HEK293 (cell line): Measurements from ENCODE around the gene AGRN.

ENCODE experiments used
- CTCF ChIA-PET: fragments of 350-600 bp; formaldehyde crosslinking; extraction: SDS; loops from one replicate; lab custom pipeline; 2021; ENCODE audit warnings: antibody characterized with exemption; lab: Yijun Ruan, JAX
- POLR2A ChIA-PET: fragments of 300-600 bp; formaldehyde crosslinking; extraction: SDS; loops from one replicate; lab custom pipeline; 2020; ENCODE audit warnings: antibody characterized with exemption, inconsistent platforms; lab: Yijun Ruan, JAX
- H3K27ac ChIP-seq: fragments of 200-500 bp; sonication (Bioruptor generic); 2 replicates; pipeline ENCODE4 v1.5.1; 2014; ENCODE audit warnings: low read depth, low read length, control low read depth, inconsistent platforms; ENCODE audit errors: extremely low read depth
- H3K36me3 ChIP-seq, 2 experiments: fragments of 200-500 bp in 1 of 2; sonication (Bioruptor generic) in 1 of 2; 1 replicate in 1 of 2; 2 replicates in 1 of 2; pipeline ENCODE4 v1.5.1; 2014 to 2017; ENCODE audit warnings: inconsistent platforms in 2 of 2, low read length in 2 of 2; ENCODE audit not compliant: control insufficient read depth in 2 of 2, insufficient read depth in 1 of 2
- H3K4me1 ChIP-seq: fragments of 200-500 bp; sonication (Bioruptor generic); 2 replicates; pipeline ENCODE4 v1.5.1; 2014; ENCODE audit warnings: mild to moderate bottlenecking, low read length, inconsistent platforms; ENCODE audit not compliant: control insufficient read depth, insufficient read depth
- H3K4me3 ChIP-seq: 2 replicates; pipeline ENCODE4 v1.5.1; 2011; ENCODE audit warnings: low read depth, mild to moderate bottlenecking, control low read depth, low read length, moderate library complexity
- H3K9me3 ChIP-seq: fragments of 200-500 bp; sonication (Bioruptor generic); 2 replicates; pipeline ENCODE4 v1.5.1; 2014; ENCODE audit warnings: low read depth, low read length, inconsistent platforms; ENCODE audit not compliant: control insufficient read depth, insufficient read depth
- GLIS1 ChIP-seq: fragments of 450-650 bp; formaldehyde crosslinking; IDR thresholded peaks from 2 replicates; pipeline ENCODE4 v1.5.1; 2016; ENCODE audit warnings: missing biosample characterization, missing genetic modification characterization
- KLF1 ChIP-seq: fragments of 450-650 bp; formaldehyde crosslinking; IDR thresholded peaks from 2 replicates; pipeline ENCODE4 v1.5.1; 2016; ENCODE audit warnings: missing biosample characterization, missing genetic modification characterization
- KLF16 ChIP-seq: fragments of 450-650 bp; formaldehyde crosslinking; IDR thresholded peaks from 2 replicates; pipeline ENCODE4 v1.5.1; 2017; ENCODE audit warnings: missing biosample characterization, missing genetic modification characterization
- KLF8 ChIP-seq: fragments of 450-650 bp; formaldehyde crosslinking; IDR thresholded peaks from 2 replicates; pipeline ENCODE4 v1.5.1; 2016; ENCODE audit warnings: missing biosample characterization, missing genetic modification characterization
- SALL2 ChIP-seq: fragments of 450-650 bp; formaldehyde crosslinking; IDR thresholded peaks from 2 replicates; pipeline ENCODE4 v1.5.0; 2017; ENCODE audit warnings: missing biosample characterization, mild to moderate bottlenecking, missing genetic modification characterization, borderline replicate concordance
- TCF7L2 ChIP-seq: IDR thresholded peaks from 2 replicates; pipeline ENCODE4 v1.6.1; 2011; ENCODE audit warnings: low read depth, mild to moderate bottlenecking, inconsistent platforms, low read length, moderate library complexity, borderline replicate concordance
- WT1 ChIP-seq: fragments of 450-650 bp; formaldehyde crosslinking; IDR thresholded peaks from 2 replicates; pipeline ENCODE4 v1.5.1; 2016; ENCODE audit warnings: missing biosample characterization, missing genetic modification characterization
- YY2 ChIP-seq: fragments of 450-650 bp; formaldehyde crosslinking; IDR thresholded peaks from 2 replicates; pipeline ENCODE4 v1.5.1; 2016; ENCODE audit warnings: missing biosample characterization, missing genetic modification characterization
- ZEB2 ChIP-seq: fragments of 450-650 bp; formaldehyde crosslinking; IDR thresholded peaks from 2 replicates; pipeline ENCODE4 v1.5.1; 2016; ENCODE audit warnings: missing biosample characterization, missing genetic modification characterization
- ZFP3 ChIP-seq: fragments of 450-650 bp; formaldehyde crosslinking; IDR thresholded peaks from 2 replicates; pipeline ENCODE4 v1.5.1; 2016; ENCODE audit warnings: low read depth, missing biosample characterization, missing genetic modification characterization
- ZFP69B ChIP-seq: fragments of 450-650 bp; formaldehyde crosslinking; IDR thresholded peaks from 2 replicates; pipeline ENCODE4 v1.5.1; 2016; ENCODE audit warnings: missing biosample characterization, missing genetic modification characterization
- ZIC2 ChIP-seq: fragments of 450-650 bp; formaldehyde crosslinking; IDR thresholded peaks from 2 replicates; pipeline ENCODE4 v1.5.1; 2016; ENCODE audit warnings: missing biosample characterization, missing genetic modification characterization
- ZNF114 ChIP-seq: fragments of 450-650 bp; formaldehyde crosslinking; IDR thresholded peaks from 2 replicates; pipeline ENCODE4 v1.5.0; 2017; ENCODE audit warnings: missing biosample characterization, missing genetic modification characterization
- ZNF121 ChIP-seq: fragments of 450-650 bp; formaldehyde crosslinking; IDR thresholded peaks from 2 replicates; pipeline ENCODE4 v1.5.1; 2016; ENCODE audit warnings: missing biosample characterization, missing genetic modification characterization
- ZNF23 ChIP-seq: fragments of 450-650 bp; formaldehyde crosslinking; IDR thresholded peaks from 2 replicates; pipeline ENCODE4 v1.5.1; 2016; ENCODE audit warnings: missing biosample characterization, missing genetic modification characterization, borderline replicate concordance
- ZNF292 ChIP-seq: fragments of 450-650 bp; formaldehyde crosslinking; IDR thresholded peaks from 2 replicates; pipeline ENCODE4 v1.5.1; 2016; ENCODE audit warnings: low read depth, missing biosample characterization, missing genetic modification characterization, borderline replicate concordance
- ZNF311 ChIP-seq: fragments of 450-650 bp; formaldehyde crosslinking; IDR thresholded peaks from 2 replicates; pipeline ENCODE4 v1.5.1; 2017; ENCODE audit warnings: missing biosample characterization, missing genetic modification characterization, borderline replicate concordance
- ZNF341 ChIP-seq: fragments of 450-650 bp; formaldehyde crosslinking; IDR thresholded peaks from 2 replicates; pipeline ENCODE4; 2016; ENCODE audit warnings: low read depth, missing biosample characterization, missing genetic modification characterization
- ZNF449 ChIP-seq: fragments of 450-650 bp; formaldehyde crosslinking; IDR thresholded peaks from 2 replicates; pipeline ENCODE4 v1.5.1; 2017; ENCODE audit warnings: missing biosample characterization, mild to moderate bottlenecking, missing genetic modification characterization, moderate library complexity
- ZNF514 ChIP-seq: fragments of 450-650 bp; formaldehyde crosslinking; IDR thresholded peaks from 2 replicates; pipeline ENCODE4 v1.5.1; 2016; ENCODE audit warnings: missing biosample characterization, missing genetic modification characterization
- ZNF549 ChIP-seq: fragments of 450-650 bp; IDR thresholded peaks from 2 replicates; pipeline ENCODE4 v1.5.1; 2018; ENCODE audit warnings: missing biosample characterization, missing genetic modification characterization, mild to moderate bottlenecking, inconsistent platforms, moderate library complexity
- ZNF747 ChIP-seq: fragments of 450-650 bp; formaldehyde crosslinking; IDR thresholded peaks from 2 replicates; pipeline ENCODE4 v1.5.1; 2016; ENCODE audit warnings: missing biosample characterization, missing genetic modification characterization
- ZNF76 ChIP-seq: fragments of 450-650 bp; formaldehyde crosslinking; IDR thresholded peaks from 2 replicates; pipeline ENCODE4; 2016; ENCODE audit warnings: low read depth, missing biosample characterization, missing genetic modification characterization, borderline replicate concordance
- ZSCAN16 ChIP-seq: fragments of 450-650 bp; formaldehyde crosslinking; IDR thresholded peaks from 2 replicates; pipeline ENCODE4 v1.5.1; 2016; ENCODE audit warnings: missing biosample characterization, missing genetic modification characterization
- TF ChIP-seq, protein P1 (sequence below): fragments of 450-650 bp; formaldehyde crosslinking; IDR thresholded peaks from 2 replicates; pipeline ENCODE4 v1.5.1; 2016; ENCODE audit warnings: missing biosample characterization, missing genetic modification characterization

Gene AGRN

DNA sequence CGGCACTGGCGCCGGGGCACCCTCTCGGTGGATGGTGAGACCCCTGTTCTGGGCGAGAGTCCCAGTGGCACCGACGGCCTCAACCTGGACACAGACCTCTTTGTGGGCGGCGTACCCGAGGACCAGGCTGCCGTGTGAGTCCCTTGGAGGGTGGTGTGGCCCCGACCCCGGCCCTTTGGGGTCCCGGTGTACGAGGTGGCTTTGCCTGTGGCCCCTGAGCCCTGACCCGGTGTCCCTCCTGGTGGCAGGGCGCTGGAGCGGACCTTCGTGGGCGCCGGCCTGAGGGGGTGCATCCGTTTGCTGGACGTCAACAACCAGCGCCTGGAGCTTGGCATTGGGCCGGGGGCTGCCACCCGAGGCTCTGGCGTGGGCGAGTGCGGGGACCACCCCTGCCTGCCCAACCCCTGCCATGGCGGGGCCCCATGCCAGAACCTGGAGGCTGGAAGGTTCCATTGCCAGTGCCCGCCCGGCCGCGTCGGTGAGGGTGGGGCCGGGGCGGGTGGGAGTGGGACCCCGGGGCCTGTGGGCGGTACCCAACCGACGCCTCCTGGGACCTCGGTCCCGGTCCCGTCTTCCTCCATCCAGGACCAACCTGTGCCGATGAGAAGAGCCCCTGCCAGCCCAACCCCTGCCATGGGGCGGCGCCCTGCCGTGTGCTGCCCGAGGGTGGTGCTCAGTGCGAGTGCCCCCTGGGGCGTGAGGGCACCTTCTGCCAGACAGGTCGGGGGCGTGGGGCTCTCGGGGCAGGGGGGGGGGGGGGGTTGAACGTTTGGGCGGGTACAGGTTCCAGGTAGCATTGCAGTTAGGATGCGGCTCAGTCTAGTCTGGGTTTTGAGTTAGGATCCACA, 29.6 kb downstream of the AGRN start:
- H3K4me1 ChIP-seq, result no peaks in the 10 kb centered on the region
- peak; percentile 54; the same call in 1 of the 2 replicates for TF ChIP-seq KLF8 (tag by site-specific recombination)
- TF ChIP-seq, protein P1, sequence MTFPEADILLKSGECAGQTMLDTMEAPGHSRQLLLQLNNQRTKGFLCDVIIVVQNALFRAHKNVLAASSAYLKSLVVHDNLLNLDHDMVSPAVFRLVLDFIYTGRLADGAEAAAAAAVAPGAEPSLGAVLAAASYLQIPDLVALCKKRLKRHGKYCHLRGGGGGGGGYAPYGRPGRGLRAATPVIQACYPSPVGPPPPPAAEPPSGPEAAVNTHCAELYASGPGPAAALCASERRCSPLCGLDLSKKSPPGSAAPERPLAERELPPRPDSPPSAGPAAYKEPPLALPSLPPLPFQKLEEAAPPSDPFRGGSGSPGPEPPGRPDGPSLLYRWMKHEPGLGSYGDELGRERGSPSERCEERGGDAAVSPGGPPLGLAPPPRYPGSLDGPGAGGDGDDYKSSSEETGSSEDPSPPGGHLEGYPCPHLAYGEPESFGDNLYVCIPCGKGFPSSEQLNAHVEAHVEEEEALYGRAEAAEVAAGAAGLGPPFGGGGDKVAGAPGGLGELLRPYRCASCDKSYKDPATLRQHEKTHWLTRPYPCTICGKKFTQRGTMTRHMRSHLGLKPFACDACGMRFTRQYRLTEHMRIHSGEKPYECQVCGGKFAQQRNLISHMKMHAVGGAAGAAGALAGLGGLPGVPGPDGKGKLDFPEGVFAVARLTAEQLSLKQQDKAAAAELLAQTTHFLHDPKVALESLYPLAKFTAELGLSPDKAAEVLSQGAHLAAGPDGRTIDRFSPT (tag by site-specific recombination), result 0 out of 2 replicates have a peak, but pooled peaks have one; percentile 33
- no peak for TF ChIP-seq KLF16
- no peak for TF ChIP-seq ZFP69B (tag by site-specific recombination)
- TF ChIP-seq ZNF747 (tag by site-specific recombination), result no peak
- TF ChIP-seq KLF1 (tag by site-specific recombination), result peak; percentile 55
- no peaks in the 10 kb centered on the region for H3K9me3 ChIP-seq
- H3K4me3 ChIP-seq, result no peak overlapping the region
- H3K36me3 ChIP-seq, result peaks cover 0 to 81% of the 10 kb centered on the region in 2 experiments; a peak in 1 of 3 replicates
- ChIA-PET POLR2A (no interaction called here), CTCF (no interaction called here)
- H3K27ac ChIP-seq, result no peak overlapping the region

DNA sequence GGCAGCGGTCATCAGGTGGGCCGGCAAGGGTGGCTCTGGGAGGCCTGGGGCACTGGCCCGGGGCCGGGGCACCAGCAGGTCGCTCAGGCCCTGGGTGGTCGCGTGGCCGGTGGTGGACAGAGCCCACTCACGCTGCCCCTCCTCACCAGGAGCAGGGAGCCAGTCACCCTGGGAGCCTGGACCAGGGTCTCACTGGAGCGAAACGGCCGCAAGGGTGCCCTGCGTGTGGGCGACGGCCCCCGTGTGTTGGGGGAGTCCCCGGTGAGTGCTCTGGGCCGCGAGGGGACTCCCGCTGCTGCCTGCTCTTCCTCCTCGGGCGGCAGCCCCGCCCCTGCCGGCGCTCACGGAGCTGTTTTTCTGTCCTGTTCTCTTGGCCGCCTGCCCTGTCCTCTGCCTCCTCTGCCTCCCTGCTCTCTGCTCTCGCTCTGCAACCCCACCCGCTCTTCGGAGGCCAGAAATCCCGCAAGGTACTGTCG, 30.7 kb downstream of the AGRN start:
- Histone ChIP-seq H3K9me3 (no peaks in the 10 kb centered on the region), H3K27ac (no peak overlapping the region), H3K36me3 (peaks cover 0 to 77% of the 10 kb centered on the region in 2 experiments; a peak in 1 of 3 replicates), H3K4me1 (no peaks in the 10 kb centered on the region), H3K4me3 (no peak overlapping the region)
- ChIA-PET POLR2A (interaction anchor here (1.2 kb wide), 1 partner anchor 43 kb away, joined by 3 read pairs; no protein-coding TSS in a partner anchor), CTCF (interaction anchor here (0.7 kb wide), 1 partner anchor 12 kb away, joined by 3 read pairs; no protein-coding TSS in a partner anchor)
- TF ChIP-seq TCF7L2, result no peak
- peak; percentile 36; the same call in 1 of the 2 replicates for TF ChIP-seq KLF1 (tag by site-specific recombination)

DNA sequence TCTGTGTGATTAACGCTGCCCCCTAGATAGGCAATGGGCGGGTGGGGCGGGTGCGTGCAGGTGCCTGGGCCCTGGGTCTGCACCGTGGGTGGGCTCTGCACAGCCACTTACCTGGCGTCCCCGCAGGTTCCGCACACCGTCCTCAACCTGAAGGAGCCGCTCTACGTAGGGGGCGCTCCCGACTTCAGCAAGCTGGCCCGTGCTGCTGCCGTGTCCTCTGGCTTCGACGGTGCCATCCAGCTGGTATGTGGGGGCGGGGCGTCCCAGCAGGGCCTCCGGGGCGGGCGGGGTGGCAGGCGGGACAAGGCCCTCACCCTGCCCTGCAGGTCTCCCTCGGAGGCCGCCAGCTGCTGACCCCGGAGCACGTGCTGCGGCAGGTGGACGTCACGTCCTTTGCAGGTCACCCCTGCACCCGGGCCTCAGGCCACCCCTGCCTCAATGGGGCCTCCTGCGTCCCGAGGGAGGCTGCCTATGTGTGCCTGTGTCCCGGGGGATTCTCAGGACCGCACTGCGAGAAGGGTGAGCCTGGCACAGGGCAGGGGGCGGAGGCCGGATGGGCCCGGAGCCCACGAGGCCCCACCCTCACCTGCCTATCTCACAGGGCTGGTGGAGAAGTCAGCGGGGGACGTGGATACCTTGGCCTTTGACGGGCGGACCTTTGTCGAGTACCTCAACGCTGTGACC, 31.3 kb downstream of the AGRN start:
- H3K9me3 ChIP-seq, result no peaks in the 10 kb centered on the region
- no peaks in the 10 kb centered on the region for H3K4me1 ChIP-seq
- ChIA-PET CTCF (interaction anchor here (0.7 to 1.1 kb wide), 2 partner anchors 12 to 67 kb away, joined by 3 to 4 read pairs; no protein-coding TSS in a partner anchor), POLR2A (interaction anchor here (1.2 kb wide), 1 partner anchor 44 kb away, joined by 3 read pairs; no protein-coding TSS in a partner anchor)
- peaks cover 0 to 73% of the 10 kb centered on the region in 2 experiments; a peak in 1 of 3 replicates for H3K36me3 ChIP-seq
- no peak overlapping the region for H3K4me3 ChIP-seq
- TF ChIP-seq ZNF121 (tag by site-specific recombination), result no peak
- TF ChIP-seq SALL2, result no peak
- TF ChIP-seq ZNF514 (tag by site-specific recombination), result no peak
- no peak for TF ChIP-seq ZIC2 (tag by site-specific recombination)
- TF ChIP-seq ZSCAN16 (tag by site-specific recombination), result no peak
- no peak for TF ChIP-seq ZNF549
- no peak for TF ChIP-seq ZNF341 (tag by site-specific recombination)
- TF ChIP-seq ZEB2, result no peak
- no peak for TF ChIP-seq YY2
- TF ChIP-seq ZNF114 (tag by site-specific recombination), result no peak
- no peak for TF ChIP-seq WT1 (tag by site-specific recombination)
- no peak; the same call in 1 of the 2 replicates for TF ChIP-seq GLIS1
- no peak for TF ChIP-seq KLF16
- no peak for TF ChIP-seq ZNF76
- no peak for TF ChIP-seq ZNF311 (tag by site-specific recombination)
- no peak for TF ChIP-seq ZFP3
- TF ChIP-seq ZNF23 (tag by site-specific recombination), result no peak
- no peak for TF ChIP-seq ZNF292
- TF ChIP-seq ZNF449, result no peak
- no peak overlapping the region for H3K27ac ChIP-seq
